ENCODE results near the gene AGGF1. TPM values are rescaled to one million over a fixed set of nuclear protein-coding genes. Genes with fewer than 3 reads are reported as not detected.

The AGGF1 gene
- total and polyA plus RNA-seq, 2 experiments from 2014 or later, result 24.4 to 27.5 TPM

- H3K27me3 ChIP-seq (ENCODE audit: insufficient read depth), result no peaks in the 10 kb centered on the region
- no peak for DNase-seq (ENCODE audit: low spot score)
These were observed 27.0 kb upstream of the AGGF1 start for GRCh38 chr5:77003246-77003645.

More at GRCh38 chr5:77003246-77003645, 27.0 kb upstream of the AGGF1 start:
- Histone ChIP-seq H3K4me3 (no peak overlapping the region), H3K36me3 (ENCODE audit: insufficient read depth) (no peaks in the 10 kb centered on the region), H3K4me2 (no peak overlapping the region), H2AFZ (no peak overlapping the region), H3K4me1 (ENCODE audit: insufficient read depth) (no peaks in the 10 kb centered on the region), H3K79me2 (replicated peaks; ENCODE audit: insufficient read depth) (no peaks in the 10 kb centered on the region), H3K27ac (ENCODE audit: low read depth) (no peak overlapping the region), H3F3A (replicated peaks; ENCODE audit: low read depth) (no peaks in the 10 kb centered on the region), H4K20me1 (replicated peaks; ENCODE audit: insufficient read depth) (no peaks in the 10 kb centered on the region), H3K9me2 (ENCODE audit: insufficient read depth) (no peaks in the 10 kb centered on the region)
- Mint-ChIP-seq H3K36me3 (ENCODE audit: low read depth) (no peaks in the 10 kb centered on the region), H3K9me3 (no peaks in the 10 kb centered on the region), H3K4me3 (no peak overlapping the region), H3K27ac (no peak overlapping the region), H3K27me3 (ENCODE audit: insufficient read depth, low read depth, poor library complexity) (no peaks in the 10 kb centered on the region), H3K4me1 (no peaks in the 10 kb centered on the region)
- ATAC-seq, result no peak
- no peak for TF ChIP-seq CREB1 (CRISPR knock-in tag; IDR thresholded peaks at IDR 0.05; ENCODE audit: low read depth)
- no peak for TF ChIP-seq POLR2AphosphoS5 (IDR thresholded peaks at IDR 0.05; ENCODE audit: low read depth)
- TF ChIP-seq EZH2phosphoT487 (IDR thresholded peaks at IDR 0.05; ENCODE audit: unreplicated experiment), result no peak
- TF ChIP-seq STAT1 (IDR thresholded peaks at IDR 0.05; ENCODE audit: unreplicated experiment), result no peak
- TF ChIP-seq ZNF331 (CRISPR knock-in tag; IDR thresholded peaks at IDR 0.05; ENCODE audit: low read depth), result no peak
- TF ChIP-seq ZNF462 (CRISPR knock-in tag; IDR thresholded peaks at IDR 0.05), result no peak
